ENCODE results near the gene CEP120.

DNA sequence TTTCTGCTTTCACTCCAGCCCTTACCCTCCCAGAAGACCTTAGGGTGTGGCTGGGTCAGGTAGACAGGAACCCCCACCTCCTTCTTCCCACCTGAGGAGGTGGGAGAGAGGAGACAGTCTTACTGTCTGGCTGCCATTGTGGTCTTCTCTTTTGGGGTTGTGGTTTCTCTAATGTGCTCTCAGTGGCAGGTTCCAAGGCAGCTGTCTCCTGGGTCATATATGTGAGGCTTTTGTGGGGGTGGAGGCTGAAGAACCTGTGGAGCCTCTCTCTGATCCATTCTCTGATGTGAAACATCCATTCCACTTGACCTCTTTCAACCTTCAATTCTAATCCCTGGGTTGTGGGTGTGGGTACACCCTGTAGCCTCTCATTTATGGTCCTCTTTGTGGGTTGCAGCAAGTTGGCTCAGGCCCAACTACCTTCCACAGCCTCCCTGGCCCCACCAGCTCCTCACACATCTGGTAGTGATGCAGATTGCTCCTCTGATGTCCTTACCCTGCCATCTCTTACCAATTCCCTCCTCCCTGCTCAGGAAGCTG lies 118.4 kb downstream of the CEP120 start:
- TF ChIP-seq POLR2A (IDR thresholded peaks at IDR 0.05) (no peak), CTCF (IDR thresholded peaks at IDR 0.05) (no peak), POLR2AphosphoS5 (IDR thresholded peaks at IDR 0.05) (no peak)

All from prostate gland (tissue), 2 donors.